ENCODE measurements around the gene SGTB.

GRCh38 chr5:65766175-65766574 is 44.3 kb upstream of the SGTB start:
- no peak for TF ChIP-seq CTCF (IDR thresholded peaks at IDR 0.05)
- TF ChIP-seq POLR2A (IDR thresholded peaks at IDR 0.05), result no peak
